AG09309 (cell line): ENCODE data around the gene SLC40A1.

Source experiments
- DNase-seq: peaks from one replicate; pipeline ENCODE4 v3.0.0-alpha.2; 2010; ENCODE audit warnings: low read depth
- H3K4me3 ChIP-seq: 2 replicates; pipeline ENCODE4 v1.5.1; 2011; ENCODE audit warnings: mild to moderate bottlenecking, low read depth, low read length, moderate library complexity; ENCODE audit not compliant: control insufficient read depth
- CTCF ChIP-seq: IDR thresholded peaks from 2 replicates; pipeline ENCODE4 v1.5.1; 2011; ENCODE audit warnings: mild to moderate bottlenecking, low read depth, low read length, inconsistent platforms; ENCODE audit not compliant: insufficient read depth, control insufficient read depth; ENCODE audit errors: missing control alignments

The SLC40A1 gene

GRCh38 chr2:189624648-189625355 is 44.2 kb upstream of the SLC40A1 start:
- no peak for DNase-seq
- no peak overlapping the region for H3K4me3 ChIP-seq
- TF ChIP-seq CTCF: no peak

GRCh38 chr2:189623049-189623448 is 42.5 kb upstream of the SLC40A1 start:
- no peak for DNase-seq
- no peak overlapping the region for H3K4me3 ChIP-seq
- no peak for TF ChIP-seq CTCF

- no peak overlapping the region for H3K4me3 ChIP-seq
- no peak for DNase-seq
Observed at GRCh38 chr2:189621781-189622180, 41.2 kb upstream of the SLC40A1 start.

GRCh38 chr2:189618197-189618596 is 37.6 kb upstream of the SLC40A1 start:
- no peak overlapping the region for H3K4me3 ChIP-seq
- TF ChIP-seq CTCF: no peak
- DNase-seq: no peak

More at GRCh38 chr2:189621781-189622180, 41.2 kb upstream of the SLC40A1 start:
- no peak for TF ChIP-seq CTCF

GRCh38 chr2:189614585-189614984 is 34.0 kb upstream of the SLC40A1 start:
- H3K4me3 ChIP-seq: no peak overlapping the region
- no peak for TF ChIP-seq CTCF
- no peak for DNase-seq

- no peak for DNase-seq
- H3K4me3 ChIP-seq: no peak overlapping the region
- no peak for TF ChIP-seq CTCF
Observed at GRCh38 chr2:189613650-189614420, 33.2 kb upstream of the SLC40A1 start.
